Right cardiac atrium (tissue), 5 donors: ENCODE results near the gene DLGAP4. TPM values are rescaled to one million over a fixed set of nuclear protein-coding genes. Genes with fewer than 3 reads are reported as not detected.
A peak's percentile ranks its signal among the peaks of the same experiment; 100 is the strongest.

Experiments used
- ATAC-seq, 2 donors: fragments of 200-7000 bp; cut with Tn5 transposase; one replicate each; pipeline versions ENCODE4 v1.8.0 to v1.9.1; 2020; ENCODE audit warnings: moderate library complexity in 2 of 2, mild to moderate bottlenecking in 1 of 2
- DNase-seq, 3 donors: peaks; one replicate each; pipeline ENCODE4 v3.0.0-alpha.2; 2020
- H3K27ac ChIP-seq: one replicate; pipeline ENCODE4 v1.5.1; 2013; ENCODE audit warnings: mild to moderate bottlenecking, low read length, control low read depth, moderate library complexity
- H3K27me3 ChIP-seq: one replicate; pipeline ENCODE4 v1.6.1; 2013; ENCODE audit not compliant: control insufficient read depth, insufficient read depth
- H3K4me1 ChIP-seq: one replicate; pipeline ENCODE4 v1.6.1; 2013; ENCODE audit warnings: low read length; ENCODE audit not compliant: control insufficient read depth, insufficient read depth
- H3K4me3 ChIP-seq: one replicate; pipeline ENCODE4 v1.5.1; 2013; ENCODE audit warnings: low read length, control low read depth
- H3K9me3 ChIP-seq: one replicate; pipeline ENCODE4 v1.6.1; 2013; ENCODE audit warnings: low read length; ENCODE audit not compliant: control insufficient read depth
- WGBS: extraction: QIAGEN DNeasy Blood & Tissue Kit; methylation state at CpG from one replicate; pipeline ENCODE4 v1.1.7; 2013; 5-methylcytosine and 5-hydroxymethylcytosine counted together
- intact Hi-C, 4 donors: fragments of 100-400 bp; cut with DNase I; formaldehyde crosslinking; loops; one replicate each; pipeline versions ENCODE4 v1.11.0 to v1.14.0; 2022 to 2023
- polyA plus RNA-seq: library from polyadenylated mRNA; stranded (reverse); fragments of 200-250 nt; gene quantifications from one replicate; pipeline ENCODE4 v1.2.3, GENCODE V29; 2013
- total RNA-seq, 4 donors: library from RNA; stranded (reverse); fragmentation: NEBNext Ultra II Directional; extraction: Animal tissue kit (Norgen Biotek cat#: 25700); gene quantifications; one replicate each; pipeline ENCODE4 v1.2.1, GENCODE V29; 2021
- donor health status: healthy with polysubstance abuse.
- donor health status: DM: no; HTN: yes; CAD: no.
- donor health status: DM: no; HTN: no; CAD: no.
- donor health status: DM: no; HTN: yes; CAD: no; lungs with severe emphysema.
- donor health status: DM: yes; HTN: yes; CAD: no.

The DLGAP4 gene
- total and polyA plus RNA-seq, 5 donors: 40.7 to 60.5 (median 42.8) TPM

DNA sequence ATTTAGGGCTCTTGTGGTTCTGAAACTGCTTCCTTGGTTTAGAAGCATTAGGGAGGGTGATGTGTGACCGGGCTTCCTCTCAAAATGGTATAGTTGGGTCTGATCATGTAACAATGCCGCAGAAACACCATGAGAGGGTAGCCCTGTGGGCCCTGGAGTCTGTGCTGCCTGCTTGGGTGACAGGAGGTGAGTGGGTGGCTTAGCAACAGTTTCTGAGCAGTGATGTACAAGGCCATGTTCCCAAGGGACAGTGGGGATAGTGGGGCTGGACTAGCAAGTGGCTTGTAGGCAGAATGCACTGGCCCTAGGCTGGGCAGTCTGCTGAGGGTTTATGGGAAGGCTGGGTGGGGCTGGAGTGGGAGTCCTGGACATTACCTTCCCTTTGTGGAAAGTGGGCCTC is 128.2 kb downstream of the DLGAP4 start:
- H3K27ac ChIP-seq: no peak overlapping the region
- no peak for ATAC-seq
- WGBS: 66% methylated on average over 2 of the region's 2 CpGs
- no peak for DNase-seq
- H3K4me3 ChIP-seq: no peak overlapping the region
- H3K9me3 ChIP-seq: no peaks in the 10 kb centered on the region
- no peaks in the 10 kb centered on the region for H3K4me1 ChIP-seq
- no peaks in the 10 kb centered on the region for H3K27me3 ChIP-seq
- intact Hi-C loops: loop anchor here in 1 of 4 donors (10.0 kb wide), 1 partner anchor 220 kb away; no protein-coding TSS in a partner anchor

DNA sequence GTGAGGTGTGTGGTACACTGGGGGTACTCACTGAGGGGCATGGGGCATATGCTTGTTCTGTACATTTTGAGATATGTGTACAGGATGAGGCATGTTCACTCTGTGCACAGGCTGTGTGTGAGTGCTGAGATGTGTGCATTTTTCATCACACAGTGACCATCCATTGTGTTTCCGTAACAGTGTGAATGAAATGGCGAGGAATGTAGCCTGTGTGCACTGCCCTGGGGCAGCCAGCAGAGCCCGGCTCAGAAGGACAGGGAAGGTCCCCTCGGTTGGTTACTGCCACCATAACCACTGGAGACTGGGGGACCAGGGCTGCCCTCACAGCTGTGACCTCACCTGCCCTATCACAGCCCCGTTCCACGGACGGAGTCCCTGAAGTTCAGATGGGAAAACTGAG is 129.0 kb downstream of the DLGAP4 start:
- Histone ChIP-seq H3K9me3 (no peaks in the 10 kb centered on the region), H3K4me1 (no peaks in the 10 kb centered on the region), H3K27me3 (no peaks in the 10 kb centered on the region), H3K27ac (no peak overlapping the region), H3K4me3 (no peak overlapping the region)
- WGBS: 90% methylated on average over 7 of the region's 7 CpGs
- intact Hi-C loops: loop anchor here in 2 of 4 donors (5.0 to 10.0 kb wide), 2 partner anchors 220 to 233 kb away; no protein-coding TSS in a partner anchor
- ATAC-seq (no peak), DNase-seq (no peak)

DNA sequence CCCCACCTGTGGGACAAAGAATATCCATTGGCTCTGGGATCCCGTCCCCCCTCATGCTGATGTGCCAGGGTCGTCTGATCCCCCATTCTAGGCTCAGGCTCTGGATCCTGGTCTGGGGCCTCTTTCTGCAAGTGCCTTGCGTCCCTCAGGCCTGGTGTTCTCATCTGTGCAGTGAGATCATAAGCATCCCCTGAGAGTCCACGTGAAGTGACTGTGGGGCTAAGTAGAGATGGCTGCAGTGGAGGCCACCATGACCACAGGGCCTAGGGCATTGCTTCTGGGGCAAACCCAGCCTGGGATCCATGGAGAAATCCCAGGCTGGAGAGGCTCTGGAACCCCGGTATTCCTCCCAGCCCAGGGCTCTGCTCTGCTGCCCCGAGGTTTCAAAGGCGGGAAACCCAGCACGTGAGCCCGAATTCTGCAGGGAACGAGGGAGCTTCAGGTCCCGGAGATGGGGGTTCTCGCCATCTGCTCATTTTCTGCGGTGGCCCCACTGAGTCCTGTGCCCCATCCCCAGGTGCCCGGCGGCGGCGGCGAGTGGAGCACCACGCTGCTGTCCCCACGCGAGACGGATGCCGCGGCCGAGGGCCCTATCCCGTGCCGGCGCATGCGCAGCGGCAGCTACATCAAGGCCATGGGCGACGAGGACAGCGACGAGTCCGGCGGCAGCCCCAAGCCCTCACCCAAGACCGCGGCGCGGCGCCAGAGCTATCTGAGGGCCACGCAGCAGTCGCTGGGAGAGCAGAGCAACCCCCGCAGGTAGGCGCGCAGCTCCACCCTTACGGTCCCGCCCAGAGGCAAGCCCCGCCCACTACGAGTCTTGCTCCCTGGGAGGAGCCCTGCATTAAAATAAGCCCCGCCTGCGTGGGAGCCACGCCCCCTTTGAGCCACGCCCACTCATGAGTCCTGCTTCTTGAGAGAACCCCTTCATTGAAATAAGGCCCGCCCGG is 129.7 kb downstream of the DLGAP4 start:
- Histone ChIP-seq H3K27me3 (no peaks in the 10 kb centered on the region), H3K4me3 (peak overlapping the region; percentile 17), H3K9me3 (no peaks in the 10 kb centered on the region), H3K4me1 (no peaks in the 10 kb centered on the region), H3K27ac (no peak overlapping the region)
- ATAC-seq: peak; percentile 55 to 82
- 26% methylated on average over 56 of the region's 56 CpGs for WGBS
- intact Hi-C loops: loop anchor here in 2 of 4 donors (5.0 to 10.0 kb wide), 2 partner anchors 221 to 234 kb away; no protein-coding TSS in a partner anchor
- peak; percentile 82 to 92 (median 90) for DNase-seq

DNA sequence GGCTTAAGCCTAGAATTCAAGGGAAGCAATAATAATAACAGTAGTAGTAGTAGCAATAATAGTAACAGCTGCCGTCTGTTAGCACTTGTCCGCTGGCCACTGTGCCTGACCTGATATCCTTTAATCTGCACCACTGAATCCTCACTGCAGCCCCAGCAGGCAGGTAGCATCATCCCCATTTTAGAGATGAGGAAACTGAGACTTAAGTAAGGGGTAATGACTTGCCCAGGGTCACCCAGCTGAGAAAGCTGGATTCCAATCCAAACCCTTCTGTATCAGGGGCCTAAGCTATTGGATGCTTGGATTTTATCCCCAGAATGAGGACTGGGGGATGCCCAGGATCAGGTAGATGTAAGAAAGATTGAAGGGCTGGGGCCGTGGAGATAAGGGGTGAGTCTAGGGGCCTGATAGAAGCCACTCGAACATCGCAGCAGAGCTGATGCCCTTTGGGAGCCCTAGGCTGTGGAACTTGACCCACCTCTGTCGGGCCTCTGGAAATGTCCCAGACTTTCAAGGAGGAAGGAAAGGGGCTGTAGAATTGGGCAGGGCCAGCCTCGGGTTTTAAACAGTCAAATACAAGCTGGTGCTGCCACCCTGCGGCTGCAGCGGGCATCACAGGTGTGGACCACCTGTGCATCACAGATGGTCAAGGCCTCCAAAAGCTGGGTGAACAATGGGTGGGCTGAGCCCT is 133.0 kb downstream of the DLGAP4 start:
- Histone ChIP-seq H3K9me3 (no peaks in the 10 kb centered on the region), H3K27me3 (no peaks in the 10 kb centered on the region), H3K4me3 (no peak overlapping the region), H3K27ac (no peak overlapping the region), H3K4me1 (no peaks in the 10 kb centered on the region)
- ATAC-seq: peak; percentile 42 to 60
- DNase-seq: peak; percentile 62 to 87 (median 78)
- intact Hi-C loops: loop anchor here in 2 of 4 donors (5.0 to 10.0 kb wide), 2 partner anchors 224 to 237 kb away; no protein-coding TSS in a partner anchor
- 25% methylated on average over 9 of the region's 9 CpGs for WGBS

DNA sequence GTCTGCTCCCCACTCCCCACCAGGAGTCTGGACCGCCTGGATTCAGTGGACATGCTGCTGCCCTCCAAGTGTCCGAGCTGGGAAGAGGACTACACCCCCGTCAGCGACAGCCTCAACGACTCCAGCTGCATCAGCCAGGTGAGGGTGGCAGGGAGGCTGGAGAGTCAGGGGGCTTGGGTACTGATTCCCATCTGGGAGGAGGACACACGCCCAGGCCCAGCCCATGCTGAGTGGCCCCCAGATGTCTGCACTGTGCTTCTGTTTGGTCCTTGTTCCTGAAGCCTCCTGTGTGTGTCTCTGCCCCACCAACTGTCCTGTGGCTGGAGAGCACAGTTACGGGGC is 133.6 kb downstream of the DLGAP4 start:
- H3K4me3 ChIP-seq: no peak overlapping the region
- no peak for DNase-seq
- 43% methylated on average over 7 of the region's 7 CpGs for WGBS

DNA sequence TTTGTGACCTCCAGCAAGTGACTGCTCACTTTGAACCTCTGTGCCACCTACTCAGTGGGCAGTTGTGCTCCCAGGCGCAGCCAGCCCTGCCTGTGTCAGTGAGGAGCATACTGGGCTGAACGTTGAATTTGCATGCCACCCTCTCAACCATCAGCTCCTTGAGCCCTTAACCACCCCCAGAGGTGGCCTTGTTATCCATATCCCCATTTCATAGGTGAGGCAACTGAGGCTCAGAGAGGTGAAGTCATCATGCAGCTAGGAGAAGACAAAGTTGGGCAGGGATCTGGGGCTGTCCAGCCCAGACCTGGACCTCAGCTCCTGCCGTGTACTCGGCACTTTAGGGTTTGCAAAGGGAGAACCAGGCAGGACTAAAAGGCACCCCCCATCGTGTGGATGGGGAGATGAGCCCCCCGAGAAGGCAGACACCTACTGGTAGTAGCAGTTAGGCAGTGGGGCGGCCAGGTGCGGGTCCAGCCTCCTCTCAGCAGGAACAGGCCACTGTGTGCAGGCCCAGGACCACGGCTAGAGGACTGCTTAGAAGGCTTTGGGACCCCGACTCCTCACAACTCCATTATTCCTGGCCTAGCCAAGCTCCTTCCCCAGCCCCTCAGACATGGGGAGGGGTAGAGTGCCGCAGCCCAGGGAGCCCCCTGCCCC is 134.4 kb downstream of the DLGAP4 start:
- no peak overlapping the region for H3K4me3 ChIP-seq
- intact Hi-C loops: loop anchor here in 2 of 4 donors (5.0 kb wide), 1 partner anchor 238 kb away; no protein-coding TSS in a partner anchor
- no peak overlapping the region for H3K27ac ChIP-seq
- ATAC-seq (no peak), DNase-seq (no peak)
- no peaks in the 10 kb centered on the region for H3K4me1 ChIP-seq
- no peaks in the 10 kb centered on the region for H3K27me3 ChIP-seq
- 75% methylated on average over 11 of the region's 11 CpGs for WGBS
- H3K9me3 ChIP-seq: no peaks in the 10 kb centered on the region

More for the DNA sequence above, 133.6 kb downstream of the DLGAP4 start:
- Histone ChIP-seq H3K9me3 (no peaks in the 10 kb centered on the region), H3K4me1 (no peaks in the 10 kb centered on the region), H3K27me3 (no peaks in the 10 kb centered on the region), H3K27ac (no peak overlapping the region)
- intact Hi-C loops: loop anchor here (5.0 to 10.0 kb wide), 2 partner anchors 225 to 237 kb away; no protein-coding TSS in a partner anchor
- no peak for ATAC-seq

DNA sequence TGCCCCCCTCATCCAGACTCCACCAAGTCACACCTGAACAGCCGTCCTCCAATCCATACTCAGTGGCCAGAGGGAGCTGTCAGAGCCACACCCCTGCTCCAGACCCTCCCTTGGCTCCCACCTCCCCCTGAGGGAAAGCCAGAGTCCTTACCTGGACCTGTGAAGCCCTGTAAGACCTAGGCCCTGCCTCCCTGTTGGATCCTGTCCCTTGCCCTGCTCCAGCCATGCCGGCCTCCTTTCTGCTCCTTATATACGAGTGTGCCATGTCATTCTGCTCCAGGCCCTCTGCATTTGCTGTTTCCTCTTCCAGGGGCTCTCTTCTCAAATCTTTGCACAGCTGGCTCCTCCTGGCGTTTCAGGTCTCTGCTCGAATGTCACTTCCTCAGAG is 134.9 kb downstream of the DLGAP4 start:
- 48% methylated on average over 5 of the region's 5 CpGs for WGBS
- peak in 1 of 3 donors; percentile 10 for DNase-seq
- no peak for ATAC-seq
- Histone ChIP-seq H3K4me1 (no peaks in the 10 kb centered on the region), H3K27me3 (no peaks in the 10 kb centered on the region), H3K4me3 (no peak overlapping the region), H3K27ac (no peak overlapping the region), H3K9me3 (no peaks in the 10 kb centered on the region)
- intact Hi-C loops: loop anchor here in 2 of 4 donors (5.0 kb wide), 1 partner anchor 239 kb away; no protein-coding TSS in a partner anchor

DNA sequence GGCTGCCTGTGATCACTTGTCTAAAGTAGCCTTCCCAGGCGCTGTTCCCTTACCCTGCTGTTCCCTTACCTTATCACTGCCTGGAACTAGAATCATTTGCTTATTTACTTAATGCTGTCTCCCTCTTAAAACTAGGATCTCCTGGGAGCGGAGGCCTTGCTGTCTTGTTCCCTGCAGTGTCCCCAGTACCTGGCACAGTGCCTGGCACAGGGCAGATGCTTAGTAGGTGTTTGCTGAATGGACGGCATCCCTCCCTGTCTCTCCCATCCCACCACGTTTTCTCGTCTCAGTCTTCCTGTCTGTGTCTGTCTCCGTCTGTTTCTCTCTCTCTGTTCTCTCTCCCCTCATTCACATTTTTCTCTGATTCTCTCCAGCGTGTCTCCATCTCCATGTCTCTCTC is 135.3 kb downstream of the DLGAP4 start:
- DNase-seq (no peak), ATAC-seq (no peak)
- Histone ChIP-seq H3K27me3 (no peaks in the 10 kb centered on the region), H3K4me1 (no peaks in the 10 kb centered on the region), H3K27ac (no peak overlapping the region), H3K4me3 (no peak overlapping the region), H3K9me3 (no peaks in the 10 kb centered on the region)
- intact Hi-C loops: loop anchor here in 2 of 4 donors (5.0 kb wide), 1 partner anchor 239 kb away; no protein-coding TSS in a partner anchor
- WGBS: 69% methylated on average over 7 of the region's 7 CpGs

DNA sequence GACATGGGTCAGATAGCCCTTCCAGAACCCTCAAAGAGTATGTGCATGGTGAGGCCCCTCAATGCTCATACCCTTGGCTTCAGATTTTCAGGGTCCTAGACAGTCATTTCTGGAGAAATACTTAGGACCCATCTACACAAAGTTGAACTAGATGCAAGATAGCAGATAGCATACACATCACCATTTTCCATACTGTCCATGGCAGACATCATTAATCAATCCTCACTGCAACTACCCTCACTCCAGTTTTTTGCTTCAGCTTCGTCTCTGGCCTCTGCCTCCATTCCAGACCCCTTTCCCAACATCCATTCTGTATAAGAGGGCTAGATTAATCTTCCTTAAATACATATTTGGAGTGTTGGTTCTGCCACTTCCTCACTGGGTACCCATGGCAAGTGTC is 139.7 kb downstream of the DLGAP4 start:
- Histone ChIP-seq H3K4me1 (no peaks in the 10 kb centered on the region), H3K27me3 (no peaks in the 10 kb centered on the region), H3K27ac (no peak overlapping the region), H3K4me3 (no peak overlapping the region), H3K9me3 (no peaks in the 10 kb centered on the region)
- DNase-seq (no peak), ATAC-seq (no peak)
- WGBS: 90% methylated on average over 1 of the region's 1 CpG
- intact Hi-C loops: no loop called here

DNA sequence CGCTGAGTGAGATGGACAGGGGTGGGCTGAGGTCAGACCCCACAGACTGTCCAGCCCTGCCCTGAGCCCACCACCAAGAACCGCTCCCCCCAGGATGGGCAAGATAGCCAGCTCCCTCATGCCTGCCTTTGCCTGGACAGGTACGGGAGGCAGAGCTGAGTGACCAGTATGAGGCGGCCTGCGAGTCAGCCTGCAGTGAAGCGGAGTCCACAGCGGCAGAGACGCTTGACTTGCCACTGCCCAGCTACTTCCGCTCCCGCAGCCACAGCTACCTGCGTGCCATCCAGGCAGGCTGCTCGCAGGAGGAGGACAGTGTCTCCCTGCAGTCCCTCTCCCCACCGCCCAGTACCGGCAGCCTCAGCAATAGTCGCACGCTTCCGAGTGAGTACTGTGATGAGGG is 140.4 kb downstream of the DLGAP4 start:
- intact Hi-C loops: no loop called here
- peak in 1 of 3 donors; percentile 40 for DNase-seq
- no peaks in the 10 kb centered on the region for H3K4me1 ChIP-seq
- no peak overlapping the region for H3K27ac ChIP-seq
- WGBS: 90% methylated on average over 17 of the region's 17 CpGs
- no peak for ATAC-seq
- no peak overlapping the region for H3K4me3 ChIP-seq
- no peaks in the 10 kb centered on the region for H3K27me3 ChIP-seq
- H3K9me3 ChIP-seq: no peaks in the 10 kb centered on the region
